D721Med (cell line): ENCODE measurements around the gene CASQ1.
A peak's percentile ranks its signal among the peaks of the same experiment; 100 is the strongest.

Experiments
- DNase-seq: peaks from one replicate; pipeline ENCODE4 v3.0.0; 2011; ENCODE audit warnings: low spot score; ENCODE audit not compliant: insufficient read length
- FAIRE-seq: peaks from 2 replicates; lab custom pipeline; 2011; peaks lifted over from hg19 to GRCh38; lab: Jason Lieb, UNC
- CTCF ChIP-seq: IDR thresholded peaks from 2 replicates; pipeline ENCODE4 v1.5.1; 2012; ENCODE audit warnings: mild to moderate bottlenecking, control low read depth; ENCODE audit not compliant: insufficient read depth; ENCODE audit errors: missing control alignments

The CASQ1 gene

DNA sequence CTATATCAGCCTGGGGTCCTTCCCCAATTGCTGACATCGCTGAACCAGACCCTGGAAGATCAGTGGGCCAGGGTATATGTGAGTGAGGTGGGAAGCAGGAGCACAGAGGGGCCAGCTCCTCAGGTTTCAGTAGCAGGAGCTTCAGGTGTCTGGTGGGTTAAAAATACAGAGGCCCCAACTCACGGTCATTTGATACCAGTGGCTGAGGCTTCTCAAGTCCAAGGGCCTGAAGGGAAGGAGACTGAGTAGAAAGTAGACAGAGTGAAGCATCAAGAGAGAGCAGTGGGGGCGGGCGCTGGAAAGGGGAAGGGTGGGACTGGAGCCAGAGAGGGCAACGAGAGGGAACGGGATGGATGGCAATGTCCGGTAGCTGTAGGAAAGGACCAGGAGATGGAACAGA, 2.0 kb upstream of the CASQ1 start:
- DNase-seq (no peak), FAIRE-seq (no peak)
- TF ChIP-seq CTCF = no peak

DNA sequence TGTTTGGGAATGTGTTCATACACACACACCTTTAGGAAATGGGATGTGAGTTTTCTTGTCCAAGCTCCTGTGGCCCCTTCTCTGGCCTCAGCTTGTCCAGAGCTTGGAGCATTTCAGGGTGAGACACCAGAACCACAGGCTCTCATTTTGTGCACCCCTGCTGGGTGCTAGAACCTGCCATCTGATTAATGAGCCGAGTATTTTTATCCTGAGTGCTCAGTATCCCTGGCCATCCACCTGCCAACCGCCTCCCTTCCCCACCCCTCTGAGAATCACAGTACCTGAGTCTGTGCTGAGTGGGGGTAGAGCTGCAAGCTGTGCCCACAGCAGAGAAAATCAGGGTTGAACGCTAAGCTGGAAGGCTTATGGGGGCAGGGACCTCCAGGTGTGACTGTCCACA, 1.4 kb downstream of the CASQ1 start:
- DNase-seq (no peak), FAIRE-seq (no peak)
- TF ChIP-seq CTCF = no peak

- no peak for FAIRE-seq
- TF ChIP-seq CTCF = no peak
- no peak for DNase-seq
Measured at GRCh38 chr1:160192234-160192633, 1.9 kb downstream of the CASQ1 start.

- TF ChIP-seq CTCF = peak; percentile 100
- DNase-seq (peak; percentile 67), FAIRE-seq (peak; percentile 32)
Measured at GRCh38 chr1:160193091-160193819, 2.9 kb downstream of the CASQ1 start.

- peak; percentile 84 for FAIRE-seq
- TF ChIP-seq CTCF = no peak
Measured at GRCh38 chr1:160193832-160194736, 3.7 kb downstream of the CASQ1 start.

GRCh38 chr1:160194737-160195059, 4.3 kb downstream of the CASQ1 start:
- no peak for FAIRE-seq

More at GRCh38 chr1:160193832-160194736, 3.7 kb downstream of the CASQ1 start:
- no peak for DNase-seq

More at GRCh38 chr1:160194737-160195059, 4.3 kb downstream of the CASQ1 start:
- TF ChIP-seq CTCF = no peak
- no peak for DNase-seq
